ENCODE results near the gene LRCH2.

GRCh38 chrX:115191490-115192243 lies 42.2 kb downstream of the LRCH2 start:
- TF ChIP-seq CTCF (IDR thresholded peaks at IDR 0.05) (no peak), POLR2AphosphoS5 (IDR thresholded peaks at IDR 0.05) (no peak), POLR2A (IDR thresholded peaks at IDR 0.05) (no peak)

Data from stomach (tissue), 4 donors.